GM21423 (cell line): ENCODE data around the gene RAG1.

Experiments used
- ATAC-seq: cut with Tn5 transposase; IDR thresholded peaks from one replicate; pipeline ENCODE4 v1.9.1; 2021; ENCODE audit warnings: mild to moderate bottlenecking, moderate library complexity; ENCODE audit not compliant: unreplicated experiment

The RAG1 gene

DNA sequence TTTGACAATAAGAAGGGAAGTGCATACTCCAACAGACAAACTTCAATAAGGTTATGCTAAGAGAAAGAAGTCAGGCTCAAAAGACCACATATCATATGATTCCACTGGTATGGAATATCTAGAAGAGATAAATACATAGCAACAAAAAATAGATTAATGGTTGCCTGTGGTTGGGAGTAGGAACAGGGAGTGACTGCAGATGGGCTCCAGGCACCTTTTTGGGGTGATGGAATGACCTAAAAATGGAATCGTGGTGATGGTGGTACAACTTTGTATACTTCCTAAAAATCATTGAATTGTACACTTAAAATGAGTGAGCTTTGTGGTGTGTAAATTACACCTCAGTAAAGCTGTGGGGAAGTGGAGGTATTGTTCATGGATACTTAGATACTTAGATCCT is 59.2 kb downstream of the RAG1 start:
- ATAC-seq, result no peak

- no peak for ATAC-seq
These were observed 59.7 kb downstream of the RAG1 start for GRCh38 chr11:36627471-36627870.

GRCh38 chr11:36628141-36628540 is 60.3 kb downstream of the RAG1 start:
- no peak for ATAC-seq

- no peak for ATAC-seq
These were observed 61.0 kb downstream of the RAG1 start for GRCh38 chr11:36628765-36629244.
